ENCODE results near the gene TMEM183A. TPM values are rescaled to one million over a fixed set of nuclear protein-coding genes. Genes with fewer than 3 reads are reported as not detected.

The TMEM183A gene
- total RNA-seq, 4 donors from 2014 or later, result 79.3 to 119 (median 90.0) TPM

DNA sequence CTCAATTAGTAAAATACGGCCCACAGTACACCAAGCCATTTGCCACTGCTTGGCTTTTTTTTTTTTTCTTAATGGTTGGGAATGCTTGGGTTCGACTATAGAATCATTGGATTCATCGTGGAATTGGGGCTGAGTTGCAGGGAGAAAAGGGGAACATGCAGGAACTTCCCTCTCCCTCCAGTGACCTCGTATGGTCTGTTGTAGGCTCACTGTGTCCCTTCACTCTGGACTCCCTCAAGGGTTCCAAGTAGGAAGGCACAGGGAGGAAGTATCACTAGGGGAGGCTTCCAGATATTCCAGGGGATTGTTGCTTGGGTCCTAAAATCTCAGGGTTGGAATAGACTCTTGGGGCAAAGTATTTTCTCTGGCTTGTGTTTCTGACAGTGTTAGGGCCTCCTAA lies 43.7 kb downstream of the TMEM183A start:
- no peak for ATAC-seq
- H3K27me3 ChIP-seq, result no peaks in the 10 kb centered on the region
- no peak overlapping the region for H3K27ac ChIP-seq
- H3K36me3 ChIP-seq, result peaks cover 0 to 10% of the 10 kb centered on the region in 2 donors
- peaks cover 0 to 17% (median 0%) of the 10 kb centered on the region in 3 donors for H3K4me1 ChIP-seq
- no peaks in the 10 kb centered on the region for H3K9me3 ChIP-seq
- TF ChIP-seq, protein P1, sequence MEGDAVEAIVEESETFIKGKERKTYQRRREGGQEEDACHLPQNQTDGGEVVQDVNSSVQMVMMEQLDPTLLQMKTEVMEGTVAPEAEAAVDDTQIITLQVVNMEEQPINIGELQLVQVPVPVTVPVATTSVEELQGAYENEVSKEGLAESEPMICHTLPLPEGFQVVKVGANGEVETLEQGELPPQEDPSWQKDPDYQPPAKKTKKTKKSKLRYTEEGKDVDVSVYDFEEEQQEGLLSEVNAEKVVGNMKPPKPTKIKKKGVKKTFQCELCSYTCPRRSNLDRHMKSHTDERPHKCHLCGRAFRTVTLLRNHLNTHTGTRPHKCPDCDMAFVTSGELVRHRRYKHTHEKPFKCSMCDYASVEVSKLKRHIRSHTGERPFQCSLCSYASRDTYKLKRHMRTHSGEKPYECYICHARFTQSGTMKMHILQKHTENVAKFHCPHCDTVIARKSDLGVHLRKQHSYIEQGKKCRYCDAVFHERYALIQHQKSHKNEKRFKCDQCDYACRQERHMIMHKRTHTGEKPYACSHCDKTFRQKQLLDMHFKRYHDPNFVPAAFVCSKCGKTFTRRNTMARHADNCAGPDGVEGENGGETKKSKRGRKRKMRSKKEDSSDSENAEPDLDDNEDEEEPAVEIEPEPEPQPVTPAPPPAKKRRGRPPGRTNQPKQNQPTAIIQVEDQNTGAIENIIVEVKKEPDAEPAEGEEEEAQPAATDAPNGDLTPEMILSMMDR (IDR thresholded peaks at IDR 0.05), result no peak
- TF ChIP-seq POLR2A (IDR thresholded peaks at IDR 0.05) (no peak), EP300 (IDR thresholded peaks at IDR 0.05) (no peak), POLR2AphosphoS5 (IDR thresholded peaks at IDR 0.05) (no peak)
- 78 to 84% methylated on average over 3 to 4 of the region's 4 CpGs for WGBS, 2 donors (ENCODE audit: low coverage in 1 of 2)
- no peak overlapping the region for H3K4me3 ChIP-seq

DNA sequence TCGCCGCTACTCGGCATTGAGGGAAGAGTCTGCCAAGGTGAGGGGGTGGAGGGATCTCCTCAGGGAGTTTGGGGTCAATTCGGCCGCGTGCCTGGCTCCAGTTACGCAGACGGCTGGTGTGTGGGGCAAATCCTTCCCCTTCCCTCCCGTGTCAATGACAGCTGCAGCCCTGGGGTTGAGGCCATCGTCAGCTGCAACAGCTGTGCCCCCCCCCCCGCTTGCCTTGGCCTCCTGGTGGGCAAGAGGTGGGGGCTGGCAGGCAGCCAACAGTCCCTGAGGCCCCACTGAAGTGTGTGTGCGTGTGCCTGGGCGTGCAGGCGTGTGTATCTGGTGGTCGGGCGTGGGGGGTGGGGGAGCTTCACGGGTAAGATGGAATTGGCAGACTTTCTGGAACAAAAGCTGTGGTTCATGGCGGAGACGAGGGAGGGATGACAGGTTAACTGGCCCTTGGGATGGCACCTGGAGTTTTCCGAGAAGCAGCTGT lies 44.7 kb downstream of the TMEM183A start:
- H3K27me3 ChIP-seq, result no peaks in the 10 kb centered on the region
- H3K4me1 ChIP-seq, result peaks cover 0 to 7% (median 0%) of the 10 kb centered on the region in 3 donors
- H3K27ac ChIP-seq, result no peak overlapping the region
- H3K4me3 ChIP-seq, result no peak overlapping the region
- H3K9me3 ChIP-seq, result no peaks in the 10 kb centered on the region
- WGBS, 2 donors (ENCODE audit: low coverage in 1 of 2), result 100% methylated on average over 1 of the region's 20 CpGs; no CpG with 5 or more reads in 1 of the 2 donors
- ATAC-seq, result no peak
- H3K36me3 ChIP-seq, result peaks cover 0 to 16% of the 10 kb centered on the region in 2 donors
- TF ChIP-seq POLR2AphosphoS5 (IDR thresholded peaks at IDR 0.05), result no peak
- TF ChIP-seq, protein P1 (IDR thresholded peaks at IDR 0.05), result no peak
- no peak for TF ChIP-seq EP300 (IDR thresholded peaks at IDR 0.05)
- TF ChIP-seq POLR2A (IDR thresholded peaks at IDR 0.05), result no peak

DNA sequence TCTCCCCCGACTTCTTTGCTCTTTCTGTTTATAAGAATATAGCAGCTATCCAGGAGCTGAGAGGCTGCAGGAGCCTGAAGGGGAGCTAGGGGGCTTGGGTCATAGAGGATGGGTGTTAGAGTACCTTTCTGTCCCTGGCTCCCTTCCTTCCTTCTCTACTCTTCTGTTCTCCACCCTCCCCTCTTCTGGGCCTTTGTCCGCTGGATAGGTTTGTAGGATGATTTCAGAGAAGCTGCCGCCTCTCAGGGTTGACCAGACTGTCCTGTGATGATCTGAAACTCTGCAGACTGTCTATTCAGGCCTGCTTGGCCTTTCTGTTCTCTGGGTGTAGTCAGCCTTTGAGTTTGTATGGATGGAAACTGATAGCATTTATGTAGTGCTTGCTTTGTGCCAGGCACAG lies 45.4 kb downstream of the TMEM183A start:
- Histone ChIP-seq H3K36me3 (peaks cover 0 to 17% of the 10 kb centered on the region in 2 donors), H3K4me3 (no peak overlapping the region), H3K27ac (no peak overlapping the region), H3K9me3 (no peaks in the 10 kb centered on the region), H3K4me1 (peaks cover 0 to under 1% (median 0%) of the 10 kb centered on the region in 3 donors), H3K27me3 (no peaks in the 10 kb centered on the region)
- WGBS, 2 donors (ENCODE audit: low coverage in 1 of 2), result 67 to 93% methylated on average over 1 to 3 of the region's 3 CpGs
- TF ChIP-seq POLR2AphosphoS5 (IDR thresholded peaks at IDR 0.05) (no peak), POLR2A (IDR thresholded peaks at IDR 0.05) (no peak), EP300 (IDR thresholded peaks at IDR 0.05) (no peak)
- TF ChIP-seq, protein P1 (IDR thresholded peaks at IDR 0.05), result no peak
- ATAC-seq, result no peak

DNA sequence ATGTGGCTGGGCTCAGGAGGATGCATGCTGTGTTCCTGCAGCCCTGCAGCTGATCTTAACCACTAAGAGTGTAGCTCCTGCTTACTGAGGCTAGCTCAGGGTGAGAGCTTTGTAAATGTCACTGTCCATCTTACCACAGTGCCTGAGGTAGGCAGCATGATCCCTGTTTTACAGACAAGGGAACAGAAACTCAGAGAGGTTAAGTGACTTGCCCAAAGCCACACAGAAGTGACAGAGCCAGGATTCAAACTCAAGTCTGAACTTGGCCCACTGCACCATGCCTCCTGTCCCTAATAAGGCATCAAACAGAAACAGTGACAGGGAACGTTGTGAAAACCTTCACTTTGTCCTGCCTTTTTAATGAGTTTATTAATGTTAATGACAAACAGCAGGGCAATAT lies 47.0 kb downstream of the TMEM183A start:
- Histone ChIP-seq H3K27ac (no peak overlapping the region), H3K4me1 (no peaks in the 10 kb centered on the region), H3K27me3 (no peaks in the 10 kb centered on the region), H3K36me3 (peaks cover 0 to 20% of the 10 kb centered on the region in 2 donors), H3K9me3 (no peaks in the 10 kb centered on the region), H3K4me3 (no peak overlapping the region)
- no peak for ATAC-seq
- 20% methylated on average over 1 of the region's 1 CpG; no CpG with 5 or more reads in 1 of the 2 donors for WGBS, 2 donors (ENCODE audit: low coverage in 1 of 2)
- TF ChIP-seq POLR2AphosphoS5 (IDR thresholded peaks at IDR 0.05) (no peak), POLR2A (IDR thresholded peaks at IDR 0.05) (no peak)

DNA sequence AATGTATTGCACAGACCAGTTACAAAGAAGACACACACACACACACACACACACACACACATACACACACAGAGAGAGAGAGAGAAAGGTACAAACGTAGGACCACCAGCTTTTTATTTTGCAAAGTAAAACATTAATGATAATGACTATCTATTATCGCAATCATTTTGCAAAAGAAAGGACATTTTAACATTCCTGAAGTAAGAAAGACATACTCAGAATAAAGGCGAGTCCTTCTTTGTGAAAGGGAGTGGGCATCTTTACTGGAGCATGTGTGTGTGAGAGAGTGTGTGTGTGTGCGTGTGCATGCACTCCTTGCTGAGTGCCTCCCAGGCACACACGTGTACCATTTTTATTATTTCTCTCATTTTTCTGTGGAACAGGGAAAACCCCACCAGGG lies 47.5 kb downstream of the TMEM183A start:
- no peak overlapping the region for H3K27ac ChIP-seq
- no peaks in the 10 kb centered on the region for H3K4me1 ChIP-seq
- H3K9me3 ChIP-seq, result no peaks in the 10 kb centered on the region
- no peak for TF ChIP-seq EP300 (IDR thresholded peaks at IDR 0.05)
- TF ChIP-seq POLR2A (IDR thresholded peaks at IDR 0.05), result no peak
- no peak for TF ChIP-seq POLR2AphosphoS5 (IDR thresholded peaks at IDR 0.05)
- TF ChIP-seq, protein P1 (IDR thresholded peaks at IDR 0.05), result no peak
- no peak overlapping the region for H3K4me3 ChIP-seq
- ATAC-seq, result no peak
- H3K36me3 ChIP-seq, result peaks cover 0 to 25% of the 10 kb centered on the region in 2 donors
- 84% methylated on average over 5 of the region's 5 CpGs for WGBS, 2 donors (ENCODE audit: low coverage in 1 of 2)
- H3K27me3 ChIP-seq, result no peaks in the 10 kb centered on the region
